OCI-LY7 (cell line): ENCODE data around the gene TAGLN3.

Experiments used
- CTCF ChIP-seq: fragments of 200-600 bp; sonication (generic); conservative IDR thresholded peaks from 2 replicates; pipeline ENCODE4 v1.5.1; 2014; ENCODE audit warnings: mild to moderate bottlenecking, antibody characterized with exemption, low read length, moderate library complexity, mixed read lengths
- EZH2phosphoT487 ChIP-seq: fragments of 200-600 bp; sonication (generic); IDR thresholded peaks from 2 replicates; pipeline ENCODE4 v1.6.1; 2018; ENCODE audit warnings: low read depth, borderline replicate concordance, mild to moderate bottlenecking, mixed run types, antibody characterized with exemption, low read length, moderate library complexity, mixed read lengths

GRCh38 chr3:111951032-111951431, 47.7 kb upstream of the TAGLN3 start:
- TF ChIP-seq CTCF (no peak), EZH2phosphoT487 (no peak)
